ENCODE data around the gene TPM3.
"Not testable (repeated sequence)": the region's sequence is repeated elsewhere in the genome, so short reads cannot be mapped to it uniquely, and the experiment has no call there.

GRCh38 chr1:154233127-154233526 is 41.2 kb upstream of the TPM3 start:
- TF ChIP-seq RAD21 (conservative IDR thresholded peaks at IDR 0.05 in 1 of 2, IDR thresholded peaks at IDR 0.05 in 1 of 2); POLR2A (IDR thresholded peaks at IDR 0.05; ENCODE audit: low read length); FOSL2 (IDR thresholded peaks at IDR 0.05); FOSL2 (CRISPR knock-in tag; IDR thresholded peaks at IDR 0.05); BCL3 (IDR thresholded peaks at IDR 0.05); EP300 (IDR thresholded peaks at IDR 0.05); CBX2 (IDR thresholded peaks at IDR 0.05; ENCODE audit: borderline replicate concordance, low read depth); RARB (CRISPR knock-in tag; IDR thresholded peaks at IDR 0.05); USF2 (IDR thresholded peaks at IDR 0.05); TP53 (CRISPR knock-in tag; IDR thresholded peaks at IDR 0.05); CEBPB (IDR thresholded peaks at IDR 0.05): not testable (repeated sequence)
- TF ChIP-seq, protein P1, sequence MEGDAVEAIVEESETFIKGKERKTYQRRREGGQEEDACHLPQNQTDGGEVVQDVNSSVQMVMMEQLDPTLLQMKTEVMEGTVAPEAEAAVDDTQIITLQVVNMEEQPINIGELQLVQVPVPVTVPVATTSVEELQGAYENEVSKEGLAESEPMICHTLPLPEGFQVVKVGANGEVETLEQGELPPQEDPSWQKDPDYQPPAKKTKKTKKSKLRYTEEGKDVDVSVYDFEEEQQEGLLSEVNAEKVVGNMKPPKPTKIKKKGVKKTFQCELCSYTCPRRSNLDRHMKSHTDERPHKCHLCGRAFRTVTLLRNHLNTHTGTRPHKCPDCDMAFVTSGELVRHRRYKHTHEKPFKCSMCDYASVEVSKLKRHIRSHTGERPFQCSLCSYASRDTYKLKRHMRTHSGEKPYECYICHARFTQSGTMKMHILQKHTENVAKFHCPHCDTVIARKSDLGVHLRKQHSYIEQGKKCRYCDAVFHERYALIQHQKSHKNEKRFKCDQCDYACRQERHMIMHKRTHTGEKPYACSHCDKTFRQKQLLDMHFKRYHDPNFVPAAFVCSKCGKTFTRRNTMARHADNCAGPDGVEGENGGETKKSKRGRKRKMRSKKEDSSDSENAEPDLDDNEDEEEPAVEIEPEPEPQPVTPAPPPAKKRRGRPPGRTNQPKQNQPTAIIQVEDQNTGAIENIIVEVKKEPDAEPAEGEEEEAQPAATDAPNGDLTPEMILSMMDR (IDR thresholded peaks at IDR 0.05), result not testable (repeated sequence)
- TF ChIP-seq, protein P2, sequence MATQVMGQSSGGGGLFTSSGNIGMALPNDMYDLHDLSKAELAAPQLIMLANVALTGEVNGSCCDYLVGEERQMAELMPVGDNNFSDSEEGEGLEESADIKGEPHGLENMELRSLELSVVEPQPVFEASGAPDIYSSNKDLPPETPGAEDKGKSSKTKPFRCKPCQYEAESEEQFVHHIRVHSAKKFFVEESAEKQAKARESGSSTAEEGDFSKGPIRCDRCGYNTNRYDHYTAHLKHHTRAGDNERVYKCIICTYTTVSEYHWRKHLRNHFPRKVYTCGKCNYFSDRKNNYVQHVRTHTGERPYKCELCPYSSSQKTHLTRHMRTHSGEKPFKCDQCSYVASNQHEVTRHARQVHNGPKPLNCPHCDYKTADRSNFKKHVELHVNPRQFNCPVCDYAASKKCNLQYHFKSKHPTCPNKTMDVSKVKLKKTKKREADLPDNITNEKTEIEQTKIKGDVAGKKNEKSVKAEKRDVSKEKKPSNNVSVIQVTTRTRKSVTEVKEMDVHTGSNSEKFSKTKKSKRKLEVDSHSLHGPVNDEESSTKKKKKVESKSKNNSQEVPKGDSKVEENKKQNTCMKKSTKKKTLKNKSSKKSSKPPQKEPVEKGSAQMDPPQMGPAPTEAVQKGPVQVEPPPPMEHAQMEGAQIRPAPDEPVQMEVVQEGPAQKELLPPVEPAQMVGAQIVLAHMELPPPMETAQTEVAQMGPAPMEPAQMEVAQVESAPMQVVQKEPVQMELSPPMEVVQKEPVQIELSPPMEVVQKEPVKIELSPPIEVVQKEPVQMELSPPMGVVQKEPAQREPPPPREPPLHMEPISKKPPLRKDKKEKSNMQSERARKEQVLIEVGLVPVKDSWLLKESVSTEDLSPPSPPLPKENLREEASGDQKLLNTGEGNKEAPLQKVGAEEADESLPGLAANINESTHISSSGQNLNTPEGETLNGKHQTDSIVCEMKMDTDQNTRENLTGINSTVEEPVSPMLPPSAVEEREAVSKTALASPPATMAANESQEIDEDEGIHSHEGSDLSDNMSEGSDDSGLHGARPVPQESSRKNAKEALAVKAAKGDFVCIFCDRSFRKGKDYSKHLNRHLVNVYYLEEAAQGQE (IDR thresholded peaks at IDR 0.05), result not testable (repeated sequence)
